OCI-M2 (cell line): ENCODE results near the gene TTLL3.
"Not testable (repeated sequence)": the region's sequence is repeated elsewhere in the genome, so short reads cannot be mapped to it uniquely, and the experiment has no call there.

Experiments used
- DNase-seq: peaks from one replicate; lab custom pipeline; 2025; ENCODE audit not compliant: unreplicated experiment; lab: John Stamatoyannopoulos, UW

TTLL3 gene

DNA sequence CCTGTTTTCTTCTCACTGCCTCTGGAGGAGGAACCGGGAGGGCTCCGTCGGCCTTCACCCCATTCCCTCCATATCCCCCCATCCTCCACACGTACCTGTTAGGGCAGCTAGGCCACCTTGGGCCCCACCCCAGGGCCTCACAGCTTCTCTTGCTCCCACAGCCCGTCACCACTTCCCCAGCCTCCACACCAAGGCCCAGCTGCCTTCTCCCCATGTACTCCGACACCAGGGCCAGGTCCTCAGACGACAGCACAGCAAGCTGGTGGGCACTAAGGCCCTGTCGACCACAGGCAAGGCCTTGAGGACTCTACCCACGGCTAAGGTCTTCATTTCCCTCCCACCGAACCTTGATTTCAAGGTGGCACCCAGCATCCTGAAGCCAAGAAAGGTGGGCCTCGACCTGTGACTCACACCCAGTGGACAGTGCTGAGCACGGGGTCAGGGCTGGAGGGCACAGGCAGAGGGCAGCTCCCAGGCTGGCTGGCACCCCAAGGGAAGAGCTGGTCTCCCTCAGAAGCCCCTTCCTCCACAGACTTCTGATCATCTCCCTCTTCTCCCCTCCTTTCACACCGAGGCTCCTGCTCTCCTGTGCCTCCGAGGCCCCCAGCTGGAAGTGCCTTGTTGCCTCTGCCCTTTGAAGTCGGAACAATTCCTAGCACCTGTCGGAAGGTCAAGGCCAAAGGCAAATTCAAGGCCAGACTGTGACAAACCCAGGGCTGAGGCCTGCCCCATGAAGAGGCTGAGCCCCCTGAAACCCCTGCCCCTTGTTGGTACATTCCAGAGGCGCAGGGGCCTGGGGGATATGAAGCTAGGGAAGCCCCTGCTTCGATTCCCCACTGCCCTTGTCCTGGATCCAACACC is 24.7 kb downstream of the TTLL3 start:
- DNase-seq = no peak

DNA sequence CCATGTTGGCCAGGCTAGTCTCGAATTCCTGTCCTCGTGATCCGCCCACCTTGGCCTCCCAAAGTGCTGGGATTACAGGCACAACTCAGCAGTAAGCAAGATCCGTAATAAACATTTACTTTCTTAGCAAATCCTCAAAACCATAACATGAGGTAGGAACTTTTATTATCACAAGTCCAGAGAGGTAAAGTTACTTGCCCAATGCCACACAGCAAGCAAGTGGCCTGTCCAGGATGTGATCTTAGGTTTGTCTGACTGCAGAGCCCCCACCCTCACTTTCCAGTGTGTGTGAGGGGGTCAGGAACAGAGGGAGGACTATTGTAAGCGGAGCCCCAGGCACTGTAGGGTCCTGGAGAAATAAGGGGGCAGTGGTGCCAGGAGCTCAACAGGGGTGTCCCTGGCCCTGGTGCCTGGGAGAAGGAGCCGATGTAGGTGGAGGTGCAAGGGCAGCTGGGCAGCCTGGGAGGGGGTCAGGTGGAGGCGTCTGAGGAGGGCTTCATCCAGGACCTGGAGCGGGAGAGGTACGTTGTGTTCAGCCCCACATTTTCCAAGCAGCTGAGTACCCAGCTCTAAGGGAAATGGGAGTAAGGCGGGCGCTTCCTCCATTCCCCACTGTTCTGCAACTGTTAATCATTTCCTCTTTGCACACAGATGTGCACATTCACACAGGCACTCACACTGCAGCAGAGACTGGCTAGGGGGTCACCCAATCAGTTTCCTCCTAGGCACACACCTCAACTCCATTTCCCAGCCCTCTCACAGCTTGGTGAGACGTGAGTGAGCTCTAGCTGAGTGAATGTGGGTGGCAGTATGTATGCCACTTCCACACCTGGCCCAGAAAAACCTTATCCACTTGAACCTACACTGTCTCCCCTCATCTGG is 27.9 kb downstream of the TTLL3 start:
- no peak for DNase-seq

DNA sequence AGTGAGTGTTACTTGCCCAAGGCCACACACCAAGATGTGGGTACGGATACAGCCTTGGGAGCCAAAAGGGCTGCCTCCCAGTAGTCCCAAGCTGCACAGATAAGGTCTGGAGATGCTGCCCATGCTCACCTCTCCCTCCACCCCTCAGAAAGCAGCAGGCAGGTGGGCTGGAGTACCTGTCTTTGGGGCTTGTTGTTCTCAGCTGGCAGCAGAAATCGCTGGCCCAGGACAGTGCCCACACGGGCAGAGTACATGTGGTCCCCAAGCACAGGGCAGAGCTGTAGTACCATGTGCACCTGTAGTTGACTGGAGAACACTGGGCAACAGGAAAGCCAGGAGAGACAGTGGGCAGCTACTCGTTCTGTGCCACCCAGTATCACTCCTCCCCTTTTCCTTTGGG is 28.8 kb downstream of the TTLL3 start:
- DNase-seq = no peak

DNA sequence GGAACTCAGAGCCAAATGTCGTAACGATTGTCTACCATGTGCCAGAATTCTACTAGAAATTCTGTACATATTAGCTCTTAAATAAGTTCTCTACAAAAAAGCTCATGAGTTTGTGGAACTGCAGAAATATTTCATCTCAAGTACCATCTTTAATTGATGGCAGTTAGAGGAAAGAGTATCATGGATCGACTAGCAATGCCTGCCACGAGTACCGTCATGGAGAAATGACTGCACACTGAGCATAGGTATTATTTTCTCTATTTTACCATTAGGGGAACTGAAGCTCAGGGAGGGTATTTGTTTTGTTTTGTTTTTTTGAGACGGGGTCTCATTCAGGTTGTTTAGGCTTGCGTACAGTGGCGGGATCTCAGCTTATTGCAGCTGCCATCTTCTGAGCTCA is 31.0 kb downstream of the TTLL3 start:
- DNase-seq = no peak

DNA sequence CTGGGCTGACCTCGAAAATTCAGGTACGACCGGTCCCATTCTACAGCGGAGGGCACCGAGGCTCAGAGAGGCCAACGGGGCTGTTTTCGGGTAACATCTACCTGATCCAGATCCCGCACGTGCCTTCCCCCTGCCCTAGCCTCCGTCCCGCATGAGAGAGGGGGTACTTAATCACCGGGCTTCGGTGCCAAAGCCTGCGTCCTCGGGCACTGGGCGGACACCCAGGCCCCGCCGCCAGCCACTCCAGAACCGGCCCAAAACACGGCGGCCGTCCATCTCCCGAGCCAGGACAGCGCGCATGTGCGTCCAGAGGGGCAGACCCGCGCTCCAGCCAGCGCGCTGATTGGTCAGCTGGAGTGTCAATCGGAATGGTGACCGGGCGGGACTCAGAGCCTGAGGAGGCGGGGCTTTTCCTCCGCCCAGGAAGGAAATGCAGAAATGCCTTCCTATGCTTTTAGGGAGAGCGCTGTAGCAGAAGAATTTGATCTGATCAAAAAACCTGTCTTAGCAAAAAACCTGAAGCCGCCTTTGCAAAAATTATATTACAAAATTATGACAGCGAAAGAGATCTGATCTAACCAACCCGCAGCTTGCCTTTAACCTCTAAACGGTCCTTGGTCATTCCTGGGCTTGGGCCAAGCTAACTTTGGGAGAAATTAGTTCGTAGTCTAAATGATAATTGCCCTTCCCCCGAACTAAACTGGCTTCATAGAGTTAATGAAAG is 33.8 kb downstream of the TTLL3 start, which contains the start of gene RPUSD3:
RPUSD3 (minus strand) TSS at position 294 of the 724 bp plus-strand sequence; CDS start at position 276, 18 bp downstream.
- peak; percentile 44 for DNase-seq

DNA sequence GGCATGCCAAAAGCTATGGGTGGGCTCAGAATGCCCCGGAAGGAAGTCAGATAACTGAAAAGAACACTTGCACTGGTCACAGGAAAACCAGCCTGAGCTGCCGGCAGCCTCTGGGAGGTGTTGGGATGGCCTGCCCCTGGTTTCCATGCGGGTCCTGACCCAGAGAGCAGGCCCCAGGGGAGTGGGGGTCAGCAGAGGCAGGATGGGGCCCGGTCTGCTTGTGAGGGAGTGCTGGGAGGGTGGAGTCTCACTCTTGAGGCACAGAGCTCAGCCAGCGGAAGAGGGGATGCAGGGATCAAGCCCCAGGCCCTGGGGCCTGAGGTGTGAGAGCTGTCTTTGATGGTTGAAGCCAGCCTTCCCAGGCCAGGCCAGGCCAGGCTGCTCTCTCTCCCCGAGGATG is 36.2 kb downstream of the TTLL3 start:
- no peak for DNase-seq

DNA sequence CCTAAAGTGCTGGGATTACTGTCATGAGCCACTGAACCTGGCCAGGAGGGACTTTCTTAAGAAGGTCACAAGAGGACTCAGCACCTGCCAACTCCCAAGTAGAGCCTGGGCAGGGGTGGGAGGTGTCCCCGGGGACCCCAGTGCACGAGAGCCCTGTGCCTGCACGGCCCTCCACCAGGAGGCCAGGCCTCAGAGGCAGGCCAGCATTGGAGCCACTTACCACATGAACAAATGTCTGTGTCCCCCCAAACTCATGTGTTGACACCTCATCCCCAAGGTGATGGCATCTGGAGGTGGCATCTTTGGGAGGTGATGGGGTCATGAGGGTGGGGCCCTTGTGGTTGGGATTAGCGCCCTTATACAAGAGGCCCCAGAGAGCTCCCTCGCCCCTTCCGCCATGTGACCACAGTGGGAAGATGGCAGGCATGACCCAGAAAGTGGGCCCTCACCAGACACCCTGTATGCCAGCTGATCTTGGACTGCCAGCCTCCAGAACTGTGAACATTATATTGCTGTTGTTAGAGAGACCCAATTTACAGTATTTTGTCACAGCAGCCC is 36.9 kb downstream of the TTLL3 start:
- no peak for DNase-seq

DNA sequence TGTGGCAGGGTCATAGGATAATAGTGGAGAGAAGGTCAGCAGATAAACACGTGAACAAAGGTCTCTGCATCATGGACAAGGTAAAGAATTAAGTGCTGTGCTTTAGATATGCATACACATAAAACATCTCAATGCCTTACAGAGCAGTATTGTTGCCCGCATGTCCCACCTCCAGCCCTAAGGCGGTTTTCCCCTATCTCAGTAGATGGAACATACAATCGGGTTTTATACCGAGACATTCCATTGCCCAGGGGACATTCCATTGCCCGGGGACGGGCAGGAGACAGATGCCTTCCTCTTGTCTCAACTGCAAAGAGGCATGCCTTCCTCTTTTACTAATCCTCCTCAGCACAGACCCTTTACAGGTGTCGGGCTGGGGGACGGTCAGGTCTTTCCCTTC is 37.8 kb downstream of the TTLL3 start:
- not testable (repeated sequence) for DNase-seq

DNA sequence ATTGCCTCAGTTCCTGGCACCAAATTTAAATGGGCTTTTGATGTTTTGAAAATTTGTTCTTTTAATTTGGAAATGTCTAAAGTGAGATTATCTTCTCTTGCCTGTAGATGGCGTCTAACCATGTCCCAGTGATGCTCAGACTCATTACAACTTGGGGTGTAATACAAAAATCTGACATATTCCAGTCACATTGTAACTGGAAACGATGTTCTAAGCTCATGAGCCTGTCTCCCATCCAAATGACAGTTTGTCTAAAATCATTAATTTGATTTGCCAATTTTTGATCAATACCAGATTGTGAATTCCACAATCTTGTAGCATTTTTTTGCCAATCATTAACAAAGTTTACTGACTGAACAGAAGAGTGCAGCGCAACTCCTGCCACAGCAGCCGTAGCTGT is 38.8 kb downstream of the TTLL3 start:
- DNase-seq = not testable (repeated sequence)

DNA sequence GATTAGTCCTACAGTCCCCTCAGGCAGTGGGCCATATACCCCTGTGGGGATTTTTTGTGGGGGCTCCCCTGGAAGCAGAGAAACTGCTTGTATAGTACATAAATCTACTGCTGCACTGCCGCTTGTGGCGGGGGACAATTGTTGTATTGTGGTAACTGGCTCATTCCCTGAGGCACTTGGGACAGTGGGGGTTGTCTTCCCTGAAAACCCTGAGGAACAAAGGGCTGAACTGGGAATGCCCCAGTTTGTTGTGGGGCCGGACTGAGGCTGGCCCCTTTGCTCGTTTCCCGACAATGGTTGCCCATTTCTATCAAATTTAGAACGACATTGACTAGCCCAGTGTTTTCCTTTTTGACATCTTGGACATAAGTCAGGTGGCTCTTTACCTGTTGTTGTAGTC is 41.3 kb downstream of the TTLL3 start:
- not testable (repeated sequence) for DNase-seq

DNA sequence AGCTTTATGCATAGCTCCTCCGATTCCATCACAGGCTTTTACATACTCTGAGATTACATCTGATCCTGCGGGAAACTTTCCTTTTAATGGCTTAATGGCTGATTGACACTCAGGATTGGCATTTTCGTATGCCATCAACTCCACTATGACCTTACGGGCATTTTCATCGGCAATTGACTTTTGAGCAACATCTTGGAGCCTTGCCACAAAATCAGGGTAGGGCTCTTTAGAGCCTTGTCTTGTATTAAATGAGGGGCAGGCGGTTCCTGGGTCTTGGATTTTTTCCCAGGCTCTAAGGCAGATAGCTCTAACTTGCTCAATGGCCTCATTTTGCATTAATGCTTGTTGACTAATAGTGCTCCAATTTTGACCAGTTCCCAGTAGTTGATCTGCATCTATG is 41.9 kb downstream of the TTLL3 start:
- DNase-seq = not testable (repeated sequence)

DNA sequence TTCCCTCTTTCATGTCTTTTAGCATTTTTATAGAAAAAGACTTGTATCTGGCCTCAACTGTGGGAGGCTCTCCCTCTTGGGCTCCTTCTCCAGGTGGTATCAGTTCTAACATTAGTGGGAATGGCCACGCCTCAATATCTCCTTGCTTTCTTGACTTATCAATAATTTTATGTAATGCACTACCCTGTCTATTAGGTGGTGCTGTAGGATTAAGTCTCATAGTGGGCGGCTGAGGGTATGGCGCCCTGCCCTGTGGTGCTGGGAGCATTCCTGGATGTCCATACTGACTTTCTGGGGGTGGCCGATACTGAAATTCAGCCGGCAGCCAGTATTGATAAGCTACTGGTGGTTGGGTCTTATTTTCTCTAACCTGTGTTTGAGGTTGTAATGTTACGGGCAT is 42.5 kb downstream of the TTLL3 start:
- DNase-seq = no peak

DNA sequence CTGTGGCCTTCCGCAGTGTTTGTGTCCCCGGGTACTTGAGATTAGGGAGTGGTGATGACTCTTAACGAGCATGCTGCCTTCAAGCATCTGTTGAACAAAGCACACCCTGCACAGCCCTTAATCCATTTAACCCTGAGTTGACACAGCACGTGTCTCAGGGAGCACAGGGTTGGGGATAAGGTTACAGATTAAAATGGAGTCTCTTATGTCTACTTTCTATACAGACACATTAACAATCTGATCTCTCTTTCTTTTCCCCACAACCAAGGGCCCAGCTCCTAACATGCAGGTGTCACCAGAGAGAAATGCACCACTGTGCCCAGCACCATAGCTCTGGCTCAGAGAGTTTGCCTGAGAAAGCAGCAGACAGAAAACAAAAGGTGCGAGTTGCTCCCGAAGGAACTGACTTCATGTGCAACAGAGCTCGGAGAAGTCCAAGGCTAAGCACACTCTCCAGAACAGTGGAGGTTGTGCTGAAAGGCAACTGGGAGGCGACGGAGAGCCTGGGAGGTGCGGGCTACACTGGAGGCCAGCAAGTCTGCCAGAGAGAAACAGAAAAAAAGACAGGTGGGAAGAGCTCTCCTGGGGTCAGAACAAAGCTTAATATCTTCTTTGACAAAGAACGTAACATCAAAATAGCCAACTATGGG is 44.4 kb downstream of the TTLL3 start:
- not testable (repeated sequence) for DNase-seq

DNA sequence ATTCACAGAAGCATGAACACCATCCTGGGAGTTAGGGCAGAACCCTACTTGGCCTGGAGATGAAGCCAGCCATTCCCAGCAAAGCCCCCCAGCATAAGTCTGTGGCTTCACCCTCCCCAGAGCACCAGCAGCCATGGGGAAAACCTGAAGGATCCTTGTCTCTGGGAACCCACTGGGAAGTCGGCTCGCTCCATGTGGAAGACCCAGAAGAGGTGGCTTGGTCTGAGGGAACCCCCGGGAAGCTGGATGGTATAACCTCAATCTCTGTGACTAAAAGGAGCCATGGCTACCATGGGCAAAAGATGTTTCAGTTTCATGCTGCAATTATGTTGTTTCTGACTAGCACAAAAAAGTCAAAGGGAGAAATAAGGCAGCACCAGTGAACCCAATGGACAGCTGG is 45.5 kb downstream of the TTLL3 start:
- no peak for DNase-seq

DNA sequence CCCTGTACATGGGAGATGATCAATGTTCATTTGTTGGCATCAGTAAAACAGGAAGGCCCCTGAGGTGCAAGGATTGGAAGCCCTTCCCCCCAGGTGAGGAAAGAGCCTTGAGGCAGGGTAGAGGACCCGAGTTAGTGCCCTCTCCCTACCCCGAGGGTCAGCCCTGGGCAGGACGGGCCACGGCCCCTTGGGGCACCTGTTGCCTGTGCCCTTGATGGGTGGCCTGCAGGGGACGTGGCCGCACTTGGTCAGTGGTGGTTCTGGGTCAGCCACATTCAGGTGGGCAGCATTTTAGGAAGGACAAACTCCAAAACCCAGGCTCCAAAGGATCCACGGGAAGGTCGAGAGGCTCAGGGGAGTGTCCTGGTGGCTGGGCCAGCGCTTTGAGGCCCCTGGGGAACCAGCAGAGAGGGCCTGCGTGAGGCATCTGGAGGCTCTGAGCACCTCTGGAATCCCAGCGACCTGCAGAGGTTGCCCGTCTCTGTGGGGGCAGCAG is 49.5 kb downstream of the TTLL3 start:
- no peak for DNase-seq

DNA sequence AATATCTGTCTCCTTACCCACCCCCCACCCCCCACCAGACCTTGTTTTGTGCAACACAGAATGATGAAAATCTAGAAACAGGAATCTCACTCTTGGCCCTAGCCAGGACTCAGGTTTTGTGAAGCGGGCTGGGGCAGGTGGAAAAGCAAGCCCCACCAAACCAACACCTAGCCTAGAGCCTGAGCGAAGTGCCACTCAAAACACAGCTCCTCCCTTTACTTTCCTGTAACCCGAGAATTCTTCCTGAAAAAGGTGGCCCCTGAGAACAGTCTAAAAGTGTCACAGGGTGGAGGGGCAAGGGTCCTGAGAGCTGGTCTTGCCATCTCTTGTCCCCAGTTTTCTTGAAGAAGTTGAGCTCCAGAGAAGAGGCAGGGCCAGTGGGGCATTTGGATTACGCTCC is 51.1 kb downstream of the TTLL3 start:
- no peak for DNase-seq

DNA sequence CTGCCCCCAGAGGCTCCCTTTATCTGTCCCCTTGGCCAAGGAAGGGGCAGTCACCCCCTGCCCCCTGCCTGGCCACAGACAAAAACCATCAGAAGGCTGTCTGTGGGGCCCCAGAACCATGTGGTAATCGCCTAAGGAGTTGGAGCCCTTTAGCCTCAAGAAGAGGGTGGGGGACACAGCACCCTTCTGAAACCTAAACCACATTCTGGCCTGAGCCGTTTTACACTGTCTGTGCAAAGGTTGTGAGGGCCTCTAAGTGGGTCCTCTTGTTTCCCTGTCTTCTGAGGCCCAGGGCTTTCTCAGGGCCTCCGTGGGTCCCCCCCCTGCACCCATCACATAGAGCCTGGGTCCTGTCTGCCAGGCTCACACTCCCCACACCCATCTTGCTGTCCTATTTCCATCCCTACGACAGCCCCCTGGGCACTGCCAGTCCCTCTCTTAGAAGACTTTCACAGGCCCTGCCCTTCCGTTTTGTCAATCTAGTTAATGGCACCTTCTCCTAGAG is 51.6 kb downstream of the TTLL3 start:
- DNase-seq = no peak

DNA sequence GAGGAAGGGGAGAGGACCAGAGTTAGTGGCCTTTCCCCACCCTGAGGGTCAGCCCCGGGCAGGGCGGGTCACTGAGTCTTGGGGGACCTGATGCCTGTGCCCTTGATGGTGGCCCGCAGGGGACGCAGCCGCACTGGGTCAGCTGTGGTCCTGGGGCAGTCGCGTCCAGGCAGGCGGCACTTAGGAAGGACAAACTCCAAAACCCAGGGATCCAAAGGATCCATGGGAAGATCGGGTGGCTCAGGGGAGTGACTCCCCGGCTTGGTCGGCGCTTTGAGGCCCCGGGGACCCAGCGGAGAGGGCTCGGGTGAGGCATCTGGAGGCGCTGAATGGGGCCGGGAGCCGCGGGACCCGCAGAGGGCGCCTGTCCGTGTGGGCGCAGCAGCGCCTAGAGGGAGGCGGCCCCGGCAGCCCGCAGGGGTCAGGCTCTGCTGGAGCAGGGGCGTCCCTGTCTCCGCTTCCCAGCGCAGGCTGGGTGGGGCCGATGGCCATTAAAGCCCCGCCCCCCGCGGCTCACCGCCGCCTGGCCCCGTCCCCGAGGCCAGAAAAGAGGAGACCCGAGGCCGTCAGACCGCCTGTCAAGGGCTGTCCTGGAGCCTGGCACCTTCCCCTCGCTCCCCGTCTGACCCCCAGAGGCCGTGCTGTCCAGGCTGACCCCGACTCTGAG is 52.5 kb downstream of the TTLL3 start:
- DNase-seq = no peak

DNA sequence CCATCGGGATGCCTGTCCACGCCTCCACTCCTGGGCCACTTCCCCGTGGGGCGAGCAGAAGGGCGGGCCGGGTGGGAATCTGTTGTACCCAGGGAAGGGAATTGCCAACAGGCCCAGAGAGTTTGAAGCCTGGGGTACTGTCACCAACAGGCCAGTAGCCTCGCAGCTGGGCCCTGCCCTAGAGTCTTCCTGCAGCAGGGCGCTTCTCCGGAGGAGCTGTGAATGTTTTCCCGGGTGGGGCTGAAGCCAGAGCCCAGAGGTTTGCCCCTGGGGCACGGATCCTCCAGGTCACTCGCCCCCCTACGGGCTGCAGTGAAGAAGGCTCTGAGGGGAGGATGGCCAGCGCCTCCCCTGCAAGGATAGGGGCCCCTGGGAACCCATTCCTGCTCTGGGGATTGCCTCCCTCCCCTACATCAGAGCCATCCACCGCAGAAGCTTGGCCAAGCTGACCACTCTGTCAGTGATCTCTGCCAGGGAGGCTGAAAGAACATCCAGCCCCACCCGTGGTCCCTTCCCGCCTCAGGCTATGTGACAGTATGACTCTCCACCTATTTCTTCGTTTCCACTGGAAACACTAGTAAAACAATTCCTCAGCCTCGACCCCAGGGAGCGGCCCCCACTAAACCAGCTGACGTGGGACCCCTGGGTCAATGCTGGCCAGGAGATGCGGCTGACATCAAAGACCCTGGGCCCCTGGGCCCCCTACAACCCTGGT is 53.2 kb downstream of the TTLL3 start:
- DNase-seq = no peak
